Activated CD4-positive, alpha-beta T cell treated with anti-CD3 and anti-CD28 coated beads for 36 hours (primary cell): ENCODE measurements around the gene SCN5A. TPM values are rescaled to one million over a fixed set of nuclear protein-coding genes. Genes with fewer than 3 reads are reported as not detected.

Experiments used
- ATAC-seq: fragments of 200-7000 bp; cut with Tn5 transposase; one replicate; pipeline ENCODE4 v1.10.0; 2021; ENCODE audit warnings: mild to moderate bottlenecking, moderate library complexity
- CTCF ChIA-PET: fragments of 350-600 bp; sonication (Branson Sonifier 250); formaldehyde crosslinking; loops from one replicate; lab custom pipeline; 2021; ENCODE audit warnings: antibody characterized with exemption; lab: Charles Lee
- POLR2A ChIA-PET: fragments of 350-600 bp; sonication (Branson Sonifier 250); formaldehyde crosslinking; loops from one replicate; lab custom pipeline; 2021; ENCODE audit warnings: antibody characterized with exemption, inconsistent platforms; lab: Charles Lee
- DNase-seq: peaks from one replicate; pipeline ENCODE4 v3.0.0-alpha.2; 2020
- H3K27ac Mint-ChIP-seq: one replicate; pipeline ENCODE4 v1.8.0; 2021; ENCODE audit warnings: mixed read lengths
- H3K27me3 Mint-ChIP-seq: one replicate; pipeline ENCODE4 v1.8.0; 2021; ENCODE audit warnings: mixed read lengths
- H3K36me3 Mint-ChIP-seq: one replicate; pipeline ENCODE4 v1.8.0; 2021; ENCODE audit warnings: low read depth, mixed read lengths
- H3K4me1 Mint-ChIP-seq: one replicate; pipeline ENCODE4 v1.8.0; 2021; ENCODE audit warnings: mixed read lengths
- H3K4me3 Mint-ChIP-seq: one replicate; pipeline ENCODE4 v1.8.0; 2021; ENCODE audit warnings: mild to moderate bottlenecking, moderate library complexity, mixed read lengths
- H3K9me3 Mint-ChIP-seq: one replicate; pipeline ENCODE4 v1.8.0; 2021; ENCODE audit warnings: low read depth, mixed read lengths
- intact Hi-C, 2 experiments: fragments of 100-400 bp; cut with DNase I in 1 of 2; cut with micrococcal nuclease in 1 of 2; formaldehyde crosslinking; loops; one replicate each; pipeline versions ENCODE4 v1.14.2 to v1.15.1; 2022 to 2024; cut with DNase I, micrococcal nuclease
- total RNA-seq, 2 experiments: library from RNA; stranded (reverse); gene quantifications; one replicate each; pipeline ENCODE4 v1.2.3, GENCODE V29; 2021

The SCN5A gene
- total RNA-seq, 2 experiments from 2014 or later = 0.14 to 0.39 TPM

- Mint-ChIP-seq H3K27ac (no peak overlapping the region), H3K36me3 (no peaks in the 10 kb centered on the region), H3K4me1 (no peaks in the 10 kb centered on the region), H3K9me3 (no peaks in the 10 kb centered on the region), H3K27me3 (no peaks in the 10 kb centered on the region), H3K4me3 (no peak overlapping the region)
- POLR2A ChIA-PET = no interaction called here
- ATAC-seq = no peak
- CTCF ChIA-PET = no interaction called here
- no peak for DNase-seq
- intact Hi-C loops = no loop called here
Measured at GRCh38 chr3:38545983-38546382, 103.5 kb downstream of the SCN5A start.

- Mint-ChIP-seq H3K36me3 (no peaks in the 10 kb centered on the region), H3K4me1 (no peaks in the 10 kb centered on the region), H3K4me3 (no peak overlapping the region), H3K27ac (no peak overlapping the region), H3K27me3 (no peaks in the 10 kb centered on the region), H3K9me3 (no peaks in the 10 kb centered on the region)
- DNase-seq = no peak
- no peak for ATAC-seq
- POLR2A ChIA-PET = no interaction called here
- CTCF ChIA-PET = no interaction called here
- intact Hi-C loops = no loop called here
Measured at GRCh38 chr3:38545550-38545949, 103.9 kb downstream of the SCN5A start.

- POLR2A ChIA-PET = no interaction called here
- H3K4me3 Mint-ChIP-seq = no peak overlapping the region
Measured at GRCh38 chr3:38544926-38545325, 104.6 kb downstream of the SCN5A start.

GRCh38 chr3:38543586-38543985, 105.9 kb downstream of the SCN5A start:
- CTCF ChIA-PET = no interaction called here
- intact Hi-C loops = no loop called here
- POLR2A ChIA-PET = no interaction called here
- Mint-ChIP-seq H3K36me3 (no peaks in the 10 kb centered on the region), H3K9me3 (no peaks in the 10 kb centered on the region), H3K4me3 (no peak overlapping the region), H3K27ac (no peak overlapping the region), H3K27me3 (no peaks in the 10 kb centered on the region), H3K4me1 (no peaks in the 10 kb centered on the region)
- ATAC-seq = no peak
- no peak for DNase-seq

More at GRCh38 chr3:38544926-38545325, 104.6 kb downstream of the SCN5A start:
- Mint-ChIP-seq H3K27me3 (no peaks in the 10 kb centered on the region), H3K4me1 (no peaks in the 10 kb centered on the region), H3K9me3 (no peaks in the 10 kb centered on the region), H3K36me3 (no peaks in the 10 kb centered on the region), H3K27ac (no peak overlapping the region)
- ATAC-seq (no peak), DNase-seq (no peak)
- CTCF ChIA-PET = no interaction called here
- intact Hi-C loops = no loop called here

GRCh38 chr3:38542401-38543298, 106.8 kb downstream of the SCN5A start:
- Mint-ChIP-seq H3K9me3 (no peaks in the 10 kb centered on the region), H3K4me3 (no peak overlapping the region), H3K4me1 (no peaks in the 10 kb centered on the region), H3K27ac (no peak overlapping the region), H3K27me3 (no peaks in the 10 kb centered on the region), H3K36me3 (no peaks in the 10 kb centered on the region)
- POLR2A ChIA-PET = no interaction called here
- no peak for DNase-seq
- no peak for ATAC-seq
- CTCF ChIA-PET = no interaction called here
- intact Hi-C loops = no loop called here

- Mint-ChIP-seq H3K27me3 (no peaks in the 10 kb centered on the region), H3K4me1 (no peaks in the 10 kb centered on the region), H3K9me3 (no peaks in the 10 kb centered on the region), H3K4me3 (no peak overlapping the region), H3K36me3 (no peaks in the 10 kb centered on the region), H3K27ac (no peak overlapping the region)
- no peak for DNase-seq
- intact Hi-C loops = no loop called here
- no peak for ATAC-seq
- CTCF ChIA-PET = no interaction called here
- POLR2A ChIA-PET = no interaction called here
Measured at GRCh38 chr3:38541806-38542205, 107.7 kb downstream of the SCN5A start.

GRCh38 chr3:38538773-38539353, 110.6 kb downstream of the SCN5A start:
- Mint-ChIP-seq H3K27me3 (no peaks in the 10 kb centered on the region), H3K36me3 (peaks cover 4% of the 10 kb centered on the region), H3K4me1 (peaks cover 4% of the 10 kb centered on the region), H3K27ac (no peak overlapping the region), H3K9me3 (no peaks in the 10 kb centered on the region), H3K4me3 (no peak overlapping the region)
- no peak for DNase-seq
- ChIA-PET CTCF (interaction anchor here (3.3 kb wide), 1 partner anchor 17 kb away, joined by 11 read pairs; no protein-coding TSS in a partner anchor), POLR2A (no interaction called here)
- ATAC-seq = no peak
- intact Hi-C loops = no loop called here

GRCh38 chr3:38536671-38537070, 112.8 kb downstream of the SCN5A start:
- DNase-seq (no peak), ATAC-seq (no peak)
- no peak overlapping the region for H3K27ac Mint-ChIP-seq
- no peaks in the 10 kb centered on the region for H3K9me3 Mint-ChIP-seq
- H3K4me3 Mint-ChIP-seq = no peak overlapping the region
- intact Hi-C loops = no loop called here
- peaks cover 4% of the 10 kb centered on the region for H3K36me3 Mint-ChIP-seq
- ChIA-PET POLR2A (interaction anchor here (0.7 kb wide), 1 partner anchor 709 kb away, joined by 3 read pairs; no protein-coding TSS in a partner anchor), CTCF (interaction anchor here (3.3 kb wide), 1 partner anchor 15 kb away, joined by 11 read pairs; no protein-coding TSS in a partner anchor)
- no peaks in the 10 kb centered on the region for H3K27me3 Mint-ChIP-seq
- H3K4me1 Mint-ChIP-seq = peaks cover 4% of the 10 kb centered on the region

- POLR2A ChIA-PET = no interaction called here
- intact Hi-C loops = no loop called here
- H3K4me1 Mint-ChIP-seq = peaks cover 4% of the 10 kb centered on the region
- H3K27me3 Mint-ChIP-seq = no peaks in the 10 kb centered on the region
- ATAC-seq (no peak), DNase-seq (no peak)
- no peaks in the 10 kb centered on the region for H3K9me3 Mint-ChIP-seq
- H3K36me3 Mint-ChIP-seq = peaks cover 14% of the 10 kb centered on the region
- no peak overlapping the region for H3K4me3 Mint-ChIP-seq
- CTCF ChIA-PET = interaction anchor here (1.0 kb wide), 1 partner anchor 13 kb away, joined by 4 read pairs; no protein-coding TSS in a partner anchor
- no peak overlapping the region for H3K27ac Mint-ChIP-seq
Measured at GRCh38 chr3:38534604-38535003, 114.9 kb downstream of the SCN5A start.

- intact Hi-C loops = no loop called here
- Mint-ChIP-seq H3K4me1 (peaks cover 4% of the 10 kb centered on the region), H3K4me3 (no peak overlapping the region), H3K27me3 (no peaks in the 10 kb centered on the region), H3K27ac (no peak overlapping the region), H3K36me3 (peaks cover 15% of the 10 kb centered on the region), H3K9me3 (no peaks in the 10 kb centered on the region)
- ChIA-PET POLR2A (no interaction called here), CTCF (interaction anchor here (1.0 kb wide), 1 partner anchor 13 kb away, joined by 4 read pairs; no protein-coding TSS in a partner anchor)
- no peak for DNase-seq
- no peak for ATAC-seq
Measured at GRCh38 chr3:38534180-38534579, 115.3 kb downstream of the SCN5A start.

- CTCF ChIA-PET = no interaction called here
- ATAC-seq (no peak), DNase-seq (no peak)
- Mint-ChIP-seq H3K9me3 (no peaks in the 10 kb centered on the region), H3K27ac (no peak overlapping the region), H3K36me3 (peaks cover 15% of the 10 kb centered on the region), H3K4me1 (peaks cover 4% of the 10 kb centered on the region), H3K27me3 (no peaks in the 10 kb centered on the region), H3K4me3 (no peak overlapping the region)
- intact Hi-C loops = no loop called here
- POLR2A ChIA-PET = no interaction called here
Measured at GRCh38 chr3:38533285-38533976, 116.1 kb downstream of the SCN5A start.
